CD4-positive, CD25-positive, alpha-beta regulatory T cell (primary cell): ENCODE results near the gene TDRD7. TPM values are rescaled to one million over a fixed set of nuclear protein-coding genes. Genes with fewer than 3 reads are reported as not detected.

Source experiments
- ATAC-seq, 2 donors: fragments of 150-1000 bp; cut with Tn5 transposase; one replicate each; pipeline ENCODE4 v1.10.0; 2021; ENCODE audit warnings: low read depth in 2 of 2, moderate number of reproducible peaks in 2 of 2, moderate library complexity in 1 of 2
- DNase-seq, 3 donors: peaks; one replicate each; pipeline versions ENCODE4 v3.0.0 to v3.0.0-alpha.2; 2012 to 2022; ENCODE audit warnings: mixed read lengths in 1 of 3
- H3K27ac ChIP-seq: one replicate; pipeline ENCODE4 v1.7.0; 2013; ENCODE audit warnings: mild to moderate bottlenecking, low read length; ENCODE audit not compliant: insufficient read depth, poor library complexity, severe bottlenecking
- H3K27me3 ChIP-seq: one replicate; pipeline ENCODE4 v1.7.0; 2013; ENCODE audit warnings: low read length; ENCODE audit not compliant: control insufficient read depth, insufficient read depth
- H3K36me3 ChIP-seq: one replicate; pipeline ENCODE4 v1.7.0; 2013; ENCODE audit warnings: mild to moderate bottlenecking, low read length, moderate library complexity; ENCODE audit not compliant: control insufficient read depth, insufficient read depth
- H3K4me1 ChIP-seq: 2 replicates; pipeline ENCODE4 v1.7.0; 2013; ENCODE audit warnings: mild to moderate bottlenecking, low read length; ENCODE audit not compliant: insufficient read depth, control insufficient read depth, poor library complexity, severe bottlenecking
- H3K4me3 ChIP-seq: one replicate; pipeline ENCODE4 v1.7.0; 2013; ENCODE audit warnings: low read depth, mild to moderate bottlenecking, low read length, moderate library complexity
- H3K9me3 ChIP-seq, 2 experiments: 1 replicate in 1 of 2; 2 replicates in 1 of 2; pipeline ENCODE4 v1.7.0; 2013; ENCODE audit warnings: low read length in 2 of 2, mild to moderate bottlenecking in 1 of 2, moderate library complexity in 1 of 2; ENCODE audit not compliant: control insufficient read depth in 2 of 2
- H3K27ac Mint-ChIP-seq, 3 donors: one replicate each; pipeline ENCODE4 v1.8.0; 2020 to 2022; ENCODE audit warnings: mild to moderate bottlenecking in 3 of 3, mixed read lengths in 3 of 3, moderate library complexity in 2 of 3
- H3K27me3 Mint-ChIP-seq: one replicate; pipeline ENCODE4 v1.8.0; 2022; ENCODE audit warnings: mild to moderate bottlenecking, mixed read lengths
- H3K36me3 Mint-ChIP-seq: one replicate; pipeline ENCODE4 v1.8.0; 2020; ENCODE audit warnings: mixed read lengths
- H3K4me1 Mint-ChIP-seq, 4 donors: one replicate each; pipeline ENCODE4 v1.8.0; 2020 to 2022; ENCODE audit warnings: mixed read lengths in 4 of 4, mild to moderate bottlenecking in 1 of 4
- H3K4me3 Mint-ChIP-seq, 4 donors: one replicate each; pipeline ENCODE4 v1.8.0; 2020 to 2022; ENCODE audit warnings: mild to moderate bottlenecking in 4 of 4, mixed read lengths in 4 of 4, moderate library complexity in 3 of 4
- H3K9me3 Mint-ChIP-seq, 7 donors: one replicate each; pipeline ENCODE4 v1.8.0; 2020 to 2022; ENCODE audit warnings: mixed read lengths in 7 of 7, mild to moderate bottlenecking in 3 of 7, moderate library complexity in 2 of 7
- polyA plus RNA-seq, 4 donors: library from polyadenylated mRNA; unstranded; fragments of 300-500 nt; fragmentation: Illumina TruSeq; gene quantifications; one replicate each; pipeline ENCODE4 v1.2.3, GENCODE V29; 2021
- total RNA-seq: library from RNA; stranded (reverse); gene quantifications from one replicate; pipeline ENCODE4 v1.2.3, GENCODE V29; 2022

The TDRD7 gene
- total and polyA plus RNA-seq, 5 donors from 2014 or later = 5.1 to 10.3 (median 8.1) TPM

DNA sequence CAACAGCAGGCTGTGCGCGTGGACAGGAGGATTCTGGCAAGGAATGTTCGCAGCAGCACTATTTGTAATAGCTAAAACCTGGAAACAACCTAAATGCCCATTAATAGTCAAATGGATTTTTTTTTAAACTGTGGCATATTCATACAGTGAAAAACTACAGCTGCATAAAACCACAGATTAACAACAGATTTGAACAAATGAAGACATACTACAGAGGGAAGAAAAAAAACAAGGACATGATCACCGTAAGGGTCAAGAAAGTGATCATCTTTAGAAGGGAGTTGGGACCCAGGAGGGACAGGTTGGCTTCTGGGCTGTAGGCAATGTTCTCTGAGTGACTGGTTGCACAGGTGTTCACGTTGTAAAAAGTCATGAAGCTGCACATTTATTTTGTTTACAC, 88.4 kb downstream of the TDRD7 start:
- no peak for DNase-seq
- Mint-ChIP-seq H3K27ac (no peak overlapping the region), H3K4me1 (peaks cover 4 to 28% (median 12%) of the 10 kb centered on the region in 4 donors), H3K27me3 (peaks cover 41% of the 10 kb centered on the region), H3K9me3 (peaks cover 0 to 8% (median 0%) of the 10 kb centered on the region in 7 donors), H3K36me3 (peaks cover 16% of the 10 kb centered on the region), H3K4me3 (peak overlapping the region; percentile 10 to 74 (median 41))
- Histone ChIP-seq H3K27ac (no peak overlapping the region), H3K4me1 (peaks cover 22% of the 10 kb centered on the region), H3K9me3 (no peaks in the 10 kb centered on the region), H3K4me3 (no peak overlapping the region), H3K27me3 (peaks cover 27% of the 10 kb centered on the region), H3K36me3 (peaks cover 17% of the 10 kb centered on the region)
- ATAC-seq = no peak

DNA sequence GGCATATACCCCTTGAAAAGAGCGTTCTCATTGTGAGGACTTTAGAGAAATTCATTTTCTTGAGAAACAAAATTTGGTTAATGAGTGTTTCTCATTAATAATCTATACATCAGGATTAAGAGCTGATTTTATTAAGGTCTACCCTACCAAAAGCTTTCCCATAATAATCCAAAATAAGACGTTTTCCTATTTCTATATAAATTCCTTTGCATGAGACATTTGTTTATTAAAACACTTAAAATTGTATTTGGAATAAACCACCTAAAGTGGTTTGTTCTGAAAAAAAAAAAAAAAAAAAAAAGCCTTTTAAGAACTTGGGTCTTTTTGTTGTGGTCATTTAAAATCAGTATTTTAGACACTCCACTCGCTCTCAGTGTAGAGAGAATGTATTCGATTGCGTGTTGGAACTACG, 88.9 kb downstream of the TDRD7 start:
- Histone ChIP-seq H3K27me3 (peaks cover 32% of the 10 kb centered on the region), H3K4me1 (peaks cover 22% of the 10 kb centered on the region), H3K27ac (no peak overlapping the region), H3K9me3 (no peaks in the 10 kb centered on the region), H3K4me3 (peak overlapping the region; percentile 3), H3K36me3 (peaks cover 12% of the 10 kb centered on the region)
- H3K9me3 Mint-ChIP-seq = peaks cover 0 to 8% (median 0%) of the 10 kb centered on the region in 7 donors
- H3K27ac Mint-ChIP-seq = no peak overlapping the region
- ATAC-seq (no peak), DNase-seq (no peak)
- peak overlapping the region; percentile 74 to 85 (median 79) for H3K4me3 Mint-ChIP-seq
- H3K4me1 Mint-ChIP-seq = peaks cover 4 to 28% (median 12%) of the 10 kb centered on the region in 4 donors
- H3K27me3 Mint-ChIP-seq = peaks cover 41% of the 10 kb centered on the region
- H3K36me3 Mint-ChIP-seq = peaks cover 13% of the 10 kb centered on the region

DNA sequence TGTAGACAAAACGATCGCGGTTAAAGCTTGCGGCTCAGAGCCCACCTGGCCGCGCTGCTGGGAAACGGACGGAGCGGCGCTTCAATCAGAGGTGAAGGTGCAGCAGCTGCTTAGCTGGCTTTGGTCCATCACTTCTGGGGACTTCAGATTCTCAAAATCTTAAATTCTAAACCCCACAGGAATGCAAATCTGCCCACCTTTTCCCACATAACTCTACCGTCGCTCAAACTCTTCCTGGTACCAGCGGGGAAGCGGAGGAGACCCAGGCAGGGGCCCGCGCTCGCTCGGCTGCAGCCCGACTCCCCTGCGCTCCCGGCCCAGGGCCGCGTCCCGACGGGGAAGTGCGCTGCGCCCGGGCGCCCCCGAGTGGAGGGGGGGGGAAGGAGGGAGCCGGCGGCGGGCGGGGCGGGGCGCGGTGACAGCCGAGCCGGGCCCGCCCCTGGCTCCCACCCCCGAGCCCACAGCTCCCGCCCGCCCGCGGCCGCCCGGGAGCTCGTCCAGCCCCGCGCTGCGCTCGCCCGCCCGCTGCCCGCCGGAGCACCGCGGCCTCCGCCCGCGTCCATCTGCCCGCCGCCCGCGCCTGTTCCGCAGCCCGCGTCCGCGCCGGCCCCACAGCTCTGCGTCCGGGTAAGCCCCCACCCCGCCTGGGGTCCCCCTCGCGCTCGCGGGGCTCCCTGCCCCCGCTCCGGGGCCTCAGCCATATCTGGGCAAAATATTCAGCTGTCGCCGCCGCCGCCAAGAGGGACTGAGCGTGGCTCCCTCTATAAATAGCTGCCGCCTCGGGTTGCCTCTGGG, 89.5 kb downstream of the TDRD7 start, which contains the start of gene TMOD1:
TMOD1 (plus strand) TSS at position 490 of the 795 bp plus-strand sequence. CDS start 22,523 bp downstream, outside the sequence.
- peak; percentile 3 to 51 (median 13) for DNase-seq
- H3K27ac ChIP-seq = no peak within 1 kb of the TSS
- H3K27me3 Mint-ChIP-seq = peaks cover 41% of the 10 kb centered on the region
- peaks cover 22% of the 10 kb centered on the region for H3K4me1 ChIP-seq
- H3K9me3 Mint-ChIP-seq = peaks cover 0 to 7% (median 0%) of the 10 kb centered on the region in 7 donors
- H3K27me3 ChIP-seq = peaks cover 32% of the 10 kb centered on the region
- H3K36me3 Mint-ChIP-seq = peaks cover 9% of the 10 kb centered on the region
- H3K27ac Mint-ChIP-seq = no peak within 1 kb of the TSS
- peak; percentile 46 to 65 for ATAC-seq
- peaks cover 4 to 28% (median 12%) of the 10 kb centered on the region in 4 donors for H3K4me1 Mint-ChIP-seq
- H3K4me3 Mint-ChIP-seq = peak within 1 kb of the TSS; percentile 74 to 85 (median 81)
- peaks cover 6% of the 10 kb centered on the region for H3K36me3 ChIP-seq
- H3K4me3 ChIP-seq = peak within 1 kb of the TSS; percentile 3
- no peaks in the 10 kb centered on the region for H3K9me3 ChIP-seq

DNA sequence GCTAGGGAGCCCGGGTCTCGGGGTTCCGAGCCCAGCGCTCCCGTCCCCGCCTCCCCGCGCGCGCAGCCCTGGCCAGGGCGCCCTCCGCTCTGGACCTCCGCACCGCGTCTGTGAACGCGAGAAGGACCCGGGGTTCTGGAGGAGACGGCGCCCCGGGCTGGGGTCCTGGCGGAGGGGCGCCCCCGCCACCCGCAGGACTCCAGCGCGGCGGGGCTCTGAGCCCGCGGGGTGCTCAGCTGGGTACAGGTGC, 90.0 kb downstream of the TDRD7 start:
- Histone ChIP-seq H3K27ac (no peak overlapping the region), H3K9me3 (no peaks in the 10 kb centered on the region), H3K36me3 (peaks cover 1% of the 10 kb centered on the region), H3K27me3 (peaks cover 32% of the 10 kb centered on the region), H3K4me3 (no peak overlapping the region), H3K4me1 (peaks cover 22% of the 10 kb centered on the region)
- Mint-ChIP-seq H3K36me3 (peaks cover 3% of the 10 kb centered on the region), H3K27ac (no peak overlapping the region), H3K27me3 (peaks cover 41% of the 10 kb centered on the region), H3K4me1 (peaks cover 4 to 28% (median 12%) of the 10 kb centered on the region in 4 donors), H3K4me3 (peak overlapping the region in 1 of 4 donors; percentile 8), H3K9me3 (peaks cover 0 to 3% (median 0%) of the 10 kb centered on the region in 7 donors)
- DNase-seq (no peak), ATAC-seq (no peak)

DNA sequence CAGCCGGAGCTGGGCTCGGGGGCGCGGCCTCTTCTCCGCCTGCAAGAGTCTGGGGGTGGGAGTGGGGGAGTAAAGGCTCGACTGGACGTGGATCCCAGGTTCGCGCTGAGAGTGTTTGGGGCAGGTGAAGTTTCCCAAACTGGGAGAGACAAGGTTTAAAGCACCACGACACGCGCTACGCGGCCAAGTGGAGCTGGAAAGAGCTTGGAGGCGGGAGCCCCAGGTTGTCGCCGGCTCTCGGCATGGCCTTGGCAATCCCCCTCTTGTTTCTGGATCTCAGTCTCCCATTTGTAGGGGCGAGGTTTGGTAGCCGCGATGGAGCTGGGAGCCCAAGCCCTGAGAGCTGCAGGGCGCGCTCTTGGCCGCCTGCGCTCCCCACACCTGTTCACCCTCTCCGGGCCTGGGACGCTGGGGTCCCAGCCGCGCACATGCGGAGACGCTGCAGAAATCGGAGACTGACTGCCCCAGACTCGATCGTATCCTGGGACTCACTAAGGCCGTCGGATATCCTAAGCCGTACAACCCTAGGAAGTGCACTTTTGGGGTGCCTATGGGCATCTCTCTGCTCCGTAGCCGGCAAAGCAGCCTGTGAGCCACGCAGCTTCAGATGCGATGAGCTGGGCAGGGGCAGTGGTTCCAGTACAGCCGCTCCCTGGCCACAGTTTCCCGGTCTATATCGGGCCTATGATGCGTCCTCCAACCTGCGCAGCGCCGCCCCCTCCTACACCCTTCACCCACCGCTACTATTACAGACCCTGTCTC, 90.5 kb downstream of the TDRD7 start:
- H3K9me3 ChIP-seq = no peaks in the 10 kb centered on the region

DNA sequence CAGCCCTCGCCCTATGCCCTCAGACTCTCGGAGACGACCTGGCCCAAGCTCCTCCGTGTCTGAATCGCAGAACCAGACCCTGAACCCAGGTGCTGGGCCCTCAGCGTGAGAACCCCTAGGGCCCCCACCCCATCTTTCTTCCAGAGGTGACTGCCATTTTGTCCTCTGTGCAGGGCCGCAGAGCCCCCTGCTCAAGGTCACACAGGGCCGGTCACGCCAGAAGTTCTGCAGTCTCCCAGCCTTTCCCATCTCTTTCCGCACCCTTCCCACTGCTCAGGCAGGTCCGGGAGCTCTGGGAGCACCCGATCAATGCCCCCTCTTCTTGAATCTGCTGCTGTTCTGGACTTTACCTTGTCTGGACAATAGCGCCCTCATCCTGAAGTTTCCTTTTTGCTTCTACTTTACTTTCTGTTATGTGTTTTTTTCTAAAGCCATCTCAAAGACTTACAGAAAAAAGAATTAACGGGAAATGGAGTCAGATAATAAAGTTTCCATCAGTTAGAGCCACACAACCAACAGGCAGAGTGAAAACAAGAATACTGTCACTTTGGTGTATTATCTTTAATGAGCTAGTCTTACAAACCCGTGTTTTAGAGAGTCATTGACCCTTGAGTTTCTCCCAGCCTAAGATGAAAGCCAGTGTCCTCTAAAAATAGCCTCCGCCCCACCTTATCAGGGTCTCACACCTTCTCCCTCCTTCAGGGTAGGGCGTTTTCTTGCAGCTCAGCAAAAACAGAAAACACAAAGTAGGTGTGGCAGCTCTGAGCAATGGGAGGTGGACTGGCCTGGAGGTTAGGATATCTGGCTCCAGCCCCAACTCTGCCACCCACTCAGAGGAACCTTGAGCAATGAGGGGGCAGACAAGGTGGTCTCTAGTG, 91.3 kb downstream of the TDRD7 start:
- H3K4me1 Mint-ChIP-seq = peaks cover 4 to 28% (median 12%) of the 10 kb centered on the region in 4 donors
- peaks cover 22% of the 10 kb centered on the region for H3K4me1 ChIP-seq
- peak overlapping the region in 2 of 3 donors; percentile 18 to 55 for H3K27ac Mint-ChIP-seq
- H3K9me3 Mint-ChIP-seq = peaks cover 0 to 3% (median 0%) of the 10 kb centered on the region in 7 donors
- peaks cover 41% of the 10 kb centered on the region for H3K27me3 Mint-ChIP-seq
- no peak overlapping the region for H3K27ac ChIP-seq
- H3K4me3 ChIP-seq = no peak overlapping the region
- H3K4me3 Mint-ChIP-seq = peak overlapping the region; percentile 8 to 87 (median 79)
- H3K36me3 ChIP-seq = no peaks in the 10 kb centered on the region
- no peaks in the 10 kb centered on the region for H3K36me3 Mint-ChIP-seq
- peaks cover 32% of the 10 kb centered on the region for H3K27me3 ChIP-seq
- ATAC-seq (no peak), DNase-seq (no peak)
- no peaks in the 10 kb centered on the region for H3K9me3 ChIP-seq

More for the DNA sequence above, 90.5 kb downstream of the TDRD7 start:
- H3K27ac Mint-ChIP-seq = peak overlapping the region in 1 of 3 donors; percentile 18
- no peak overlapping the region for H3K27ac ChIP-seq
- ATAC-seq (no peak), DNase-seq (peak in 1 of 3 donors; percentile 23)
- H3K4me1 ChIP-seq = peaks cover 22% of the 10 kb centered on the region
- peaks cover 0 to 3% (median 0%) of the 10 kb centered on the region in 7 donors for H3K9me3 Mint-ChIP-seq
- peaks cover 41% of the 10 kb centered on the region for H3K27me3 Mint-ChIP-seq
- H3K36me3 Mint-ChIP-seq = no peaks in the 10 kb centered on the region
- no peak overlapping the region for H3K4me3 ChIP-seq
- peaks cover 32% of the 10 kb centered on the region for H3K27me3 ChIP-seq
- peak overlapping the region; percentile 8 to 80 (median 77) for H3K4me3 Mint-ChIP-seq
- H3K4me1 Mint-ChIP-seq = peaks cover 4 to 28% (median 12%) of the 10 kb centered on the region in 4 donors
- H3K36me3 ChIP-seq = no peaks in the 10 kb centered on the region

DNA sequence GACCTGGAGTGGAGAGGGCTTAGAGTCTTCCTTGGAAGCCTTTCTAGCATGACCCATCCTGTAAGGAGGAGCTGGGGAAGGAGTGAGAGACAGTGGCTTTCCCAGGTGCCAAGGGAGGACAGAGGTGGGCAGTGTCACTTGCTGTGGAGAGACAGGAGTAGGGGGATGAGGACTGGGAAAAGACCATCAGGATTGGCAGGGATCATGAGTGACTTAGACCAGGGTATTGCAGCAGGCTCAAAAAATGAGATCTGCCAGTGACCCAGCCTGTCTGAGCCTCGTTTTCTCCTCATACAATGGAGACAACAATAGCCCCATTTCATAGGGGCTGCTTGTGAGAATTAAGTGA, 91.9 kb downstream of the TDRD7 start:
- Mint-ChIP-seq H3K27me3 (peaks cover 41% of the 10 kb centered on the region), H3K4me3 (peak overlapping the region in 2 of 4 donors; percentile 39 to 87)

More for the DNA sequence above, 91.9 kb downstream of the TDRD7 start:
- H3K36me3 Mint-ChIP-seq = no peaks in the 10 kb centered on the region
- no peak overlapping the region for H3K4me3 ChIP-seq
- peaks cover 22% of the 10 kb centered on the region for H3K4me1 ChIP-seq
- H3K36me3 ChIP-seq = no peaks in the 10 kb centered on the region
- DNase-seq = no peak
- H3K27ac ChIP-seq = no peak overlapping the region
- peaks cover 4 to 28% (median 12%) of the 10 kb centered on the region in 4 donors for H3K4me1 Mint-ChIP-seq
- H3K9me3 Mint-ChIP-seq = peaks cover 0 to 3% (median 0%) of the 10 kb centered on the region in 7 donors
- H3K9me3 ChIP-seq = no peaks in the 10 kb centered on the region
- H3K27ac Mint-ChIP-seq = peak overlapping the region in 1 of 3 donors; percentile 55
- no peak for ATAC-seq
- peaks cover 32% of the 10 kb centered on the region for H3K27me3 ChIP-seq
